ENCODE data around the gene UQCC2.

- TF ChIP-seq CTCF (IDR thresholded peaks at IDR 0.05) (no peak), POLR2A (IDR thresholded peaks at IDR 0.05) (no peak)
Measured at GRCh38 chr6:33742837-33743236, 31.3 kb upstream of the UQCC2 start.

Measured in prostate gland (tissue), 2 donors.